Psoas muscle (tissue), 8 donors: Measurements from ENCODE around the gene ROR2. TPM values are rescaled to one million over a fixed set of nuclear protein-coding genes. Genes with fewer than 3 reads are reported as not detected.

Source experiments
- ATAC-seq, 4 donors: fragments of 200-7000 bp; cut with Tn5 transposase; one replicate each; pipeline ENCODE4 v1.9.1; 2020; ENCODE audit warnings: moderate library complexity in 3 of 4, mild to moderate bottlenecking in 2 of 4
- DNase-seq, 2 donors: peaks; one replicate each; pipeline ENCODE4 v3.0.0-alpha.2; 2020
- H3K27ac ChIP-seq: fragments of 200-600 bp; one replicate; pipeline ENCODE4 v1.8.0; 2022
- H3K27me3 ChIP-seq, 3 donors: fragments of 200-600 bp in 1 of 3; one replicate each; pipeline versions ENCODE4 v1.6.1 to v1.8.0; 2013 to 2022; ENCODE audit warnings: low read length in 2 of 3, mild to moderate bottlenecking in 2 of 3, moderate library complexity in 1 of 3; ENCODE audit not compliant: insufficient read depth in 3 of 3
- H3K36me3 ChIP-seq, 2 donors: fragments of 200-600 bp in 1 of 2; one replicate each; pipeline versions ENCODE4 v1.6.1 to v1.8.0; 2013 to 2022; ENCODE audit warnings: low read depth in 1 of 2, mild to moderate bottlenecking in 1 of 2, moderate library complexity in 1 of 2; ENCODE audit not compliant: insufficient read depth in 1 of 2
- H3K4me1 ChIP-seq: fragments of 200-600 bp; one replicate; pipeline ENCODE4 v1.8.0; 2022
- H3K4me3 ChIP-seq: fragments of 200-600 bp; one replicate; pipeline ENCODE4 v1.8.0; 2022; ENCODE audit warnings: mild to moderate bottlenecking
- H3K9me3 ChIP-seq: fragments of 200-600 bp; one replicate; pipeline ENCODE4 v1.8.0; 2022
- WGBS, 3 donors: extraction: QIAGEN DNeasy Blood & Tissue Kit; methylation state at CpG; one replicate each; pipeline versions ENCODE4 v1.1.6 to v1.1.7; 2013; 5-methylcytosine and 5-hydroxymethylcytosine counted together
- intact Hi-C, 2 donors: fragments of 100-400 bp; cut with DNase I; formaldehyde crosslinking; loops; one replicate each; pipeline versions ENCODE4 v1.11.0 to v1.14.2; 2022
- polyA plus RNA-seq, 3 donors: library from polyadenylated mRNA; stranded (reverse); fragments of 200-250 nt; gene quantifications; one replicate each; pipeline ENCODE4 v1.2.3, GENCODE V29; 2013
- total RNA-seq, 4 donors: library from RNA; stranded (reverse); fragmentation: NEBNext Ultra II Directional in 2 of 4; extraction: Animal tissue kit (Norgen Biotek cat#: 25700) in 2 of 4; gene quantifications; one replicate each; pipeline versions ENCODE4 v1.2.1 to v1.2.4, GENCODE V29; 2021 to 2023
- TF ChIP-seq, protein P1 (sequence below): fragments of 200-600 bp; IDR thresholded peaks from one replicate; pipeline ENCODE4 v1.8.0; 2022; ENCODE audit warnings: antibody characterized with exemption
- donor health status: healthy with polysubstance abuse.
- donor health status: DM: no; HTN: no; CAD: no; lungs with moderate emphysema.
- donor health status: Bipolar disorder and iron deficiency.
- donor health status: healthy.
- donor health status: DM: yes; HTN: yes; CAD: no.
- donor health status: DM: no; HTN: no; CAD: no.
- donor health status: DM: no; HTN: no; CAD: no.
- donor health status: DM: yes; HTN: yes; CAD: no.

Gene ROR2
- total and polyA plus RNA-seq, 7 donors = 0.05 to 0.52 (median 0.15) TPM

DNA sequence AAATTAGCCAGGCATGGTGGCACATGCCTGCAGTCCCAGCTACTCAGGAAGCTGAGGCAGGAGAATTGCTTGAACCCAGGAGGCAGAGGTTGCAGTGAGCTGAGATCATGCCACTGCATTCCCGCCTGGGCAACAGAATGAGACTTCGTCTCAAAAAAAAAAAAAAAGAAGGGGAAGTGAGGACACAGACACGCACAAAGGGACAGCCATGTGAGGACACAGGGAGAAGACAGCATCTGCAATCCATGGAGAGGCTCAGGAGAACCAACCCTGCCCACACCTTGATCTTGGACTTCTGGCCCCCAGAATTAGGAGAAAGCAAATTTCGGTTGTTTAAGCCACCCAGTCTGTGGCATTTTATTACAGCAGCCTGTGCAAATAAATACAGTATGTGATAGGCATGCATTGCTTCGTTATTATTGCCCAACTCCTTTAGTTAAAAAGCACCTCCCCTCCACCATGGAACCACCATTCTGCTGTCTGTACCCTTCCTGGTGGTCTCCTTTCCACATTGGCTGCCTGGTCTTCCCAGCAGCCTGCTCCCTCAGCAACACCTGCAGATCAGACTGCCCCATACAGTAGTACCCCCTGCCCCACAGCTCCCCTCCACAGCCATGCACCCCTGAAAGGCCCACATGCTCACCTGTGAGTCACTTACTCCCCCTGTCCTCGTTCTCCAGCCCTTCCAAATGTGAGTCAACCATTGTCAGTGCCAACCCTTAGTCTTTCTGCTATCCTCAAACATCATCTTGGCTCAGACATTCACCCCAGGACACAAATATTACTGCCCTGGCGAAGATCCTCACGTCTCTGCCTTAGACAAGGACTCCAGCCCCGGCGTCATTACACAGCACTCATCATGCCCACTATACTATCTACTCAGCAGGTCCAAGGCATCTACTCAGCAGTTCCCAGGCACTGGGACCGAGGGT, 128.8 kb downstream of the ROR2 start:
- no peaks in the 10 kb centered on the region for H3K9me3 ChIP-seq
- 81 to 82% (median 81%) methylated on average over 11 of the region's 11 CpGs for WGBS, 3 donors

DNA sequence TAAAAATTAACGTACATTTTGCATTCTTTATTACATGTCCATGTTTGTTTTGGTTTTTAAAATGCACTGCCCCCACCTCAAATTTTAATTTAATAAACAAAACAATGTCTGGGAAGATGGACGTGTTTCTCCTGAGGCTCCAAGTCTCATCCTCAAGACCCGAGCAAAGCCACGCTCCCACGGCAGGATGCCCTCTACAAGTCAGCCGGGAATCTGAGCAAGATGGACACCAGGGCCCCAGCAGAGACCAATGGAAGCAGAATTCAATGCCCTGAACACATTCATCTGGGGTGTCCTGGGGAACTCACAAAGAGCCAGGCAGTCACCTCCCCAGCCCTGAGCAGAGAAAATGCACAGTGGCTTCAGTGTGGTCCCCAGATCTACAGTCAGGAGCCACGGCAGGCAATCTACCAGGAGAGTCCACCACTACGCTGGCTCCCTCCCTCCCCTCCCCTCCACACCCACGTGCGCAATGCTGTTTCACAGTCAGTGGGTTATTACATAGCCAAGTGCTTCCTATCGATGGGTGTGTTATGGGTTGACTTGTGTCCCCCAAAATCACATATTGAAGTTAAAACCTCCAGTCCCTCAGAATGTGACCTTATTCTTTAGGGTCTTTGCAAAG, 129.8 kb downstream of the ROR2 start:
- no peak for DNase-seq
- H3K4me1 ChIP-seq = no peaks in the 10 kb centered on the region

More for the DNA sequence above, 128.8 kb downstream of the ROR2 start:
- H3K4me3 ChIP-seq = no peak overlapping the region
- H3K4me1 ChIP-seq = no peaks in the 10 kb centered on the region
- intact Hi-C loops = no loop called here
- TF ChIP-seq, protein P1, sequence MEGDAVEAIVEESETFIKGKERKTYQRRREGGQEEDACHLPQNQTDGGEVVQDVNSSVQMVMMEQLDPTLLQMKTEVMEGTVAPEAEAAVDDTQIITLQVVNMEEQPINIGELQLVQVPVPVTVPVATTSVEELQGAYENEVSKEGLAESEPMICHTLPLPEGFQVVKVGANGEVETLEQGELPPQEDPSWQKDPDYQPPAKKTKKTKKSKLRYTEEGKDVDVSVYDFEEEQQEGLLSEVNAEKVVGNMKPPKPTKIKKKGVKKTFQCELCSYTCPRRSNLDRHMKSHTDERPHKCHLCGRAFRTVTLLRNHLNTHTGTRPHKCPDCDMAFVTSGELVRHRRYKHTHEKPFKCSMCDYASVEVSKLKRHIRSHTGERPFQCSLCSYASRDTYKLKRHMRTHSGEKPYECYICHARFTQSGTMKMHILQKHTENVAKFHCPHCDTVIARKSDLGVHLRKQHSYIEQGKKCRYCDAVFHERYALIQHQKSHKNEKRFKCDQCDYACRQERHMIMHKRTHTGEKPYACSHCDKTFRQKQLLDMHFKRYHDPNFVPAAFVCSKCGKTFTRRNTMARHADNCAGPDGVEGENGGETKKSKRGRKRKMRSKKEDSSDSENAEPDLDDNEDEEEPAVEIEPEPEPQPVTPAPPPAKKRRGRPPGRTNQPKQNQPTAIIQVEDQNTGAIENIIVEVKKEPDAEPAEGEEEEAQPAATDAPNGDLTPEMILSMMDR = no peak
- H3K27ac ChIP-seq = no peak overlapping the region
- no peak for DNase-seq
- H3K27me3 ChIP-seq = peaks cover 0 to 14% (median 2%) of the 10 kb centered on the region in 3 donors
- no peak for ATAC-seq
- no peaks in the 10 kb centered on the region for H3K36me3 ChIP-seq

DNA sequence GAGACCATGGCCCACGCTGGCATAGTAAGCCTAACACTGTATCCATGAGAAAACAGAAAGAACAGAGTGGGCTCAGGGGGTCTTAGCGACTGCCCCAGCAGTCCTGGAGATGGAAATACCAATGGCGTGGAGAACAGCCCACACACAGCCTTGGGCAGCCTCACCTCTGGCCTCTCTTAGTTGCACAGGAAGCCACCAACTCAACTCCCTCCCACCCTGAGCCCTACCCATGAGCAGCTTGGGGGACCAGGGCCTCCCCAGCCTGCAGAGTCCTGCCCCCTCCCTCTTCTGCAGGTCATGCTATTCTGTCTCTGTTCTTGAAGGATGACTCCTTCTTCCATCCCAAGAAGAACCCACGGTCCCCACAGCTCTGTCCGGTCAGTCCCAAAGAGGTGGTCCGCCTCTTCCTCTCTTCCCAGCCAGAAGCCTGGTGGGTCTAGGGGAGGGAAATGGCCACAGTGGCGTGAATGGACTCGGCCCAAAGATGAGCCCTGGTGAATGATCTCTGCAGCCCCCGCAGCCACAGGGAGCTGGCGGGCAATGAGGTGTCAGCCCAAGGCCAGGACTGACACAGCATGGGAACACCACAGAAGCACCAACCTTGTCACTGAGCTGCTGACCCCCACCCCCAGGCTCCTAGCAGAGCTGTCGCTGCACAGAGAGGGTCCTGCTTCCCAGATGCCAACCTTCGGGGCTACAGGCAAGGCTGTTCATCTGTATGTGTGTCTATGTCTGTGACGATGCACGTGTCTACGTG, 131.2 kb downstream of the ROR2 start:
- no peak for ATAC-seq
- Histone ChIP-seq H3K4me1 (no peaks in the 10 kb centered on the region), H3K9me3 (no peaks in the 10 kb centered on the region), H3K27ac (no peak overlapping the region), H3K27me3 (peaks cover 0 to 7% (median 2%) of the 10 kb centered on the region in 3 donors), H3K36me3 (no peaks in the 10 kb centered on the region), H3K4me3 (no peak overlapping the region)
- TF ChIP-seq, protein P1 = no peak
- peak in 1 of 2 donors; percentile 35 for DNase-seq
- intact Hi-C loops = no loop called here
- WGBS, 3 donors = 86 to 90% (median 89%) methylated on average over 15 of the region's 15 CpGs

More for the DNA sequence above, 129.8 kb downstream of the ROR2 start:
- intact Hi-C loops = no loop called here
- no peaks in the 10 kb centered on the region for H3K9me3 ChIP-seq
- ATAC-seq = no peak
- no peak overlapping the region for H3K27ac ChIP-seq
- H3K27me3 ChIP-seq = peaks cover 0 to 14% (median 2%) of the 10 kb centered on the region in 3 donors
- TF ChIP-seq, protein P1 = no peak
- WGBS, 3 donors = 76 to 81% (median 80%) methylated on average over 11 of the region's 11 CpGs
- H3K4me3 ChIP-seq = no peak overlapping the region
- no peaks in the 10 kb centered on the region for H3K36me3 ChIP-seq

DNA sequence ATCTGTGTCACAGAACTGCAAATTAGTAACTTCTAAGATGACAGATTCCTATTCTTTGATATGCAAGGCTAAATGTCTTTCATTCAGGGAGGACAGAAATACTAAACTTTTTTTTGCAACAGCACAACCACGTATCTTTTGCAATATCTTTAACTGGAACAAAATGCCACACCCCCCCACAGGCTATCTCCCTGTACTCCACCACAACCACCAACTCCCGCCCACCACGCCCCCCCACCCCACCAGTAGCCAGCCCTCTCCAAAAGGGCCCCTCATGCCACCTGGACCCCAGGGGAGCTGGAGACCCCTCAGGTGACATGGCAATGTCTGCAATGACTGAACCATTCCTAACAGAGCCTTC, 131.8 kb downstream of the ROR2 start:
- WGBS, 3 donors = 50 to 68% (median 56%) methylated on average over 3 of the region's 3 CpGs
- Histone ChIP-seq H3K27ac (no peak overlapping the region), H3K9me3 (no peaks in the 10 kb centered on the region), H3K4me1 (no peaks in the 10 kb centered on the region), H3K27me3 (peaks cover 0 to 7% (median 2%) of the 10 kb centered on the region in 3 donors), H3K36me3 (no peaks in the 10 kb centered on the region), H3K4me3 (no peak overlapping the region)
- TF ChIP-seq, protein P1 = no peak
- DNase-seq (peak in 1 of 2 donors; percentile 33), ATAC-seq (no peak)
- intact Hi-C loops = no loop called here
